Smooth muscle cell of trachea (primary cell): ENCODE measurements around the gene RASA4. TPM values are rescaled to one million over a fixed set of nuclear protein-coding genes. Genes with fewer than 3 reads are reported as not detected.

Experiments used
- total RNA-seq: library from RNA; depleted of rRNA; stranded (reverse); fragments of >200 nt; gene quantifications from 2 replicates; pipeline ENCODE4 v1.2.1, GENCODE V29; 2014

Gene RASA4
- 6.5 and 7.4 TPM in 2 replicates for total RNA-seq

DNA sequence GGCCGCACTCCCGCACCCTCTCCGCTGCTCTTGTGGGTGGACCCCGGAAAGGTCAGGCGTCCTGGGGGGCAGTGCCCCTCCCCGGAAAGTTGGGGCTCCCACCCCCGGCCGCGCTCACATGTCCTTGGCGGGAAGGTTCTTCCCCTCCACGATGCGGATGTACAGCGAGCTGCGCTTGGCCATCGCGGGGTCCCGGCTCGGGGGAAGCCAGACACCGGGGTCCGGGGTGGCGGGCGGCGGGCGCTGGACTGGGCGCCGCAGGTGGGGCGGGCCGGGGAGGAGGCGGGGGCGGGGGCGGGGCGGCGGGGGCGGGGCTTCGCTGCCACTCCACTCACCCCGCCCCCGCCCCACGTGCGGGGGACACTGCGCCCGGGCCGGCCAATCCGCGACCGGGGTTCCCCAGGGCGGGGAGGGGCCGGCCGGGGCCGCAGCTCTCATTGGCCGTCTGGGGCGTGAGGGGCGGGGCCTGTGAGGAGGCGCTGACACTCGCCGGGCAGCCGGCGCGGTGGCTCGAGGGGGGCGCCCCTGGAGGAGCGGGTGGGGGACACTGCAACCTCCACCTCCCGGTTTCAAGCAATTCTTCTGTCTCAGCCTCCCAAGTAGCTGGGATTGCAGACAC, at the start of gene RASA4:
TSS of gene RASA4 (minus strand) at position 250 of the 619 bp plus-strand sequence. CDS start at position 183, 67 bp downstream.

DNA sequence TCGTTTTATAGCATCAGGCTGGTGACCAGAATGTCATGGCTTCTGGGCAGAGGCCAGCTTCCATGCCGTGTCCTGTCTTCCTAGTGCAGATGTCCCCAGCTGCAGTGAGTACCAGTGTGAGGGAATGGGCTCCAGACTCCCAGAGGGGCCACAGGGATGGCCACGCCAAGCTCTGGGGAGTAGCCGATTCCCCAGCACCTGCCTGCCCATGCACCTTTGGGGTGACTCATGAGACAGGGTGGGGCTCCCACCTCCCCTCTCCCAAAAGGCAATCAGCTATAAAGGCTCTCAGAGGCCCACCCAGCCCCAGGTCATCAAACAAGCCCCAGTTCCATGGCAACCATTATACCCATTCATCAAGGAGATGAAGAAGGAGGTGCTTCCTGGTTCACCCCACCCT, 33.4 kb upstream of the RASA4 start, which contains the start of gene SPDYE2B:
TSS of gene SPDYE2B (plus strand) at position 396 of the 400 bp plus-strand sequence. CDS start 2,030 bp downstream, outside the sequence.

DNA sequence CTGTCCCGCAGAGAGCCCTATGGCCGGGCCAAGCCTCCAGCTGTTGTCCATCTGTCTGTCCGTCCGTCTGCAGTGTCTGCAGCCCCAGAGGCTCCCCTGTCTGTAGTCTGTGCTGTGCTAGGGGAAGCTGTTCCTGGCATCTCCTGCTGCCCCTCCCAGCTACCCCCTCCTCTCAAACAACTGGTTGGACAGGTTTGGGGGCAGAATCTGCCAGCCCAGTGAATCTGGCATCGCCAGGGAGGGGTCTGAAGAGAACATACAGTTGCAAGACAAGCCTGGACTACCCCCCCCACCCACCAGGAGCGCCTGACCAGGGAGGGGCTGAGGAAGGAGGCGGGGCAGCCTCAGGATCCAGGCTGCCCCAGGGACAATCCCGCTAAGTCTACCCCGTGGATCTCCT, 26.1 kb upstream of the RASA4 start, which contains the start of gene UPK3BL1:
TSS of gene UPK3BL1 (minus strand) at position 101 of the 400 bp plus-strand sequence. CDS start at position 51, 50 bp downstream.

DNA sequence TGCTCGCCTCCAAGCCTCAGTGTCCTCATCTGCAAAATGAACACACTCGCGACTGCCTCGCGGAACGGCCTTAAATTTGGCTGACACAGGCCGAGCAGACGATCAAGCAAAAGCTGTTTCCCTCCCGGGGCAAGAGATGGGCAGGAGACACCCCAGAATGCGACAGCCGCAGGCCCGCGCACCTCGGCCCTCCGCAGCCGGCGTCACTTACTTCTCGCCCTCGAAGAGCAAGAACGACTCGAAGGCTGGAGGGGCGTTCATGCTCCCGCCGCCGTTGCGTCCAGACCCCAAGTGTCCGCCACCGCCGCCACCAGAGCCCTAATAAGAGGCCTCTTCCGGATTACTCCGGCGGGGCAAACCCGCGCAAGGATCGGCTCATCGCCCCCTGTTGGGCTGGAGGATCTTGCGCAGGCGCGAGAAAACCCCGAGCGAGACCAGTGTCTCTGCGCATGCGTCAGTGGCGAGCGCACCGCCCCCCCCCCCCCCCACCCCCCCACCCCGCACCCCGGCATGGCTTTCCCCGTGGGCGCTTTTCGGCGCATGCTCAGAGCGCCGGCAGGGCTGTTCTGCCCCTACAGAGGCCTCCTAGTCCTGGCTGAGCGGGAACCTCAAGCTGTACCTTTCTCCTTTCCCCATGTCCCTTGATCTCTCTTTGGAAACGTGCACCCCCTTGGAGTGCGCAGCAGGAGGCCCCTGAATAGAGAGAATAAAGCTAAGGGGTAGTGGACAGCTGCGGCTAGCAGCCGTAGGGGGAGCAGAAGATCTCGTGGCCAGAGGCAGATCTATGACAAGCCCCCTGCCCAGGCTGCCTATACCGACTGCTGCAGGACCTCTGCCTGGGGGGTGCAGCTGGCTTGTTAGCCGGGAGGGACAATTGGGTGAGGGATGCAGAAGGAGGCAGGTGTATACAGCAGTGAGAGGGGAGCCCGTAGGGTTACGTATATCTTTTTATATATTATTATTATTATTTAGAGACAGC, 44.0 kb downstream of the RASA4 start, which contains the start of gene POLR2J3:
TSS of gene POLR2J3 (minus strand) at position 323 of the 979 bp plus-strand sequence. CDS start at position 261, 62 bp downstream.

DNA sequence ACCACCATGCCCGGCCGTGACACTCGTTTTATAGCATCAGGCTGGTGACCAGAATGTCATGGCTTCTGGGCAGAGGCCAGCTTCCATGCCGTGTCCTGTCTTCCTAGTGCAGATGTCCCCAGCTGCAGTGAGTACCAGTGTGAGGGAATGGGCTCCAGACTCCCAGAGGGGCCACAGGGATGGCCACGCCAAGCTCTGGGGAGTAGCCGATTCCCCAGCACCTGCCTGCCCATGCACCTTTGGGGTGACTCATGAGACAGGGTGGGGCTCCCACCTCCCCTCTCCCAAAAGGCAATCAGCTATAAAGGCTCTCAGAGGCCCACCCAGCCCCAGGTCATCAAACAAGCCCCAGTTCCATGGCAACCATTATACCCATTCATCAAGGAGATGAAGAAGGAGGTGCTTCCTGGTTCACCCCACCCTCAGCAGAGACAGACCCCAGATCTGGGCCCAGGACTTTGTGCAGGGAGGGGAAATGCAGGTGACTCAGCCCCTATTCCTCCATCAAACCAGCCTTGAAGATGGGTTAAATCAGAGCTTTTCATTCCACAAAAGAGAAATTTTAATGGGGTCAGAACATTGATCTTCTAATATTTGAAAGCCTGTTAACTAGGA, 65.6 kb downstream of the RASA4 start, which contains the start of gene SPDYE2:
TSS of gene SPDYE2 (plus strand) at position 419 of the 615 bp plus-strand sequence. CDS start 2,030 bp downstream, outside the sequence.

DNA sequence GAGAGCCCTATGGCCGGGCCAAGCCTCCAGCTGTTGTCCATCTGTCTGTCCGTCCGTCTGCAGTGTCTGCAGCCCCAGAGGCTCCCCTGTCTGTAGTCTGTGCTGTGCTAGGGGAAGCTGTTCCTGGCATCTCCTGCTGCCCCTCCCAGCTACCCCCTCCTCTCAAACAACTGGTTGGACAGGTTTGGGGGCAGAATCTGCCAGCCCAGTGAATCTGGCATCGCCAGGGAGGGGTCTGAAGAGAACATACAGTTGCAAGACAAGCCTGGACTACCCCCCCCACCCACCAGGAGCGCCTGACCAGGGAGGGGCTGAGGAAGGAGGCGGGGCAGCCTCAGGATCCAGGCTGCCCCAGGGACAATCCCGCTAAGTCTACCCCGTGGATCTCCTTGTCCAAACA, 73.0 kb downstream of the RASA4 start, which contains the start of gene UPK3BL2:
TSS of gene UPK3BL2 (minus strand) at position 101 of the 400 bp plus-strand sequence. CDS start at position 41, 60 bp downstream.

Other genes starting within 250 kb of the RASA4 start
- 16.7 and 19.3 TPM in 2 replicates for gene PRKRIP1, start 220.4 kb downstream of the RASA4 start, total RNA-seq
- gene ORAI2, start 183.2 kb downstream of the RASA4 start, total RNA-seq, result 40.1 and 52.9 TPM in 2 replicates
- 13.2 and 17.4 TPM in 2 replicates for gene ALKBH4, start 151.9 kb downstream of the RASA4 start, total RNA-seq
- gene LRWD1, start 151.8 kb downstream of the RASA4 start, total RNA-seq, result 15.0 and 23.5 TPM in 2 replicates
- 27.6 and 29.4 TPM in 2 replicates for gene POLR2J, start 137.8 kb downstream of the RASA4 start, total RNA-seq
- 3.0 and 3.5 TPM in 2 replicates for gene RASA4B, start 99.0 kb downstream of the RASA4 start, total RNA-seq
- 0.99 and 1.9 TPM in 2 replicates for gene UPK3BL2, start 73.1 kb downstream of the RASA4 start, total RNA-seq
- gene SPDYE2, start 65.5 kb downstream of the RASA4 start, total RNA-seq, result not detected in 2 replicates
- 28.8 and 33.3 TPM in 2 replicates for gene POLR2J3, start 44.2 kb downstream of the RASA4 start, total RNA-seq
- gene UPK3BL1, start 26.0 kb upstream of the RASA4 start, total RNA-seq, result 10.3 and 12.2 TPM in 2 replicates
- gene SPDYE2B, start 33.6 kb upstream of the RASA4 start, total RNA-seq, result not detected in 2 replicates
- 2.5 and 4.5 TPM in 2 replicates for gene POLR2J2, start 54.9 kb upstream of the RASA4 start, total RNA-seq
- 10.9 and 13.2 TPM in 2 replicates for gene FAM185A, start 132.2 kb upstream of the RASA4 start, total RNA-seq